SJCRH30 (cell line): Measurements from ENCODE around the gene NIPAL1. TPM values are rescaled to one million over a fixed set of nuclear protein-coding genes. Genes with fewer than 3 reads are reported as not detected.

Experiments used
- DNase-seq, 2 experiments: peaks; one replicate each; pipeline ENCODE4 v3.0.0-alpha.2; 2015 to 2020
- H3K27ac ChIP-seq: fragments of 250-450 bp; sonication (Bioruptor Pico); 2 replicates; pipeline ENCODE4 v1.5.1; 2020; ENCODE audit warnings: mild to moderate bottlenecking, moderate library complexity
- H3K27me3 ChIP-seq: fragments of 250-450 bp; sonication (Bioruptor Pico); 2 replicates; pipeline ENCODE4 v1.5.1; 2020; ENCODE audit warnings: mild to moderate bottlenecking, moderate library complexity
- H3K36me3 ChIP-seq: fragments of 250-450 bp; sonication (Bioruptor Pico); 2 replicates; pipeline ENCODE4 v1.5.1; 2020; ENCODE audit warnings: mild to moderate bottlenecking, moderate library complexity
- H3K4me1 ChIP-seq: fragments of 250-450 bp; sonication (Bioruptor Pico); 2 replicates; pipeline ENCODE4 v1.5.1; 2020; ENCODE audit warnings: mild to moderate bottlenecking, moderate library complexity
- H3K4me3 ChIP-seq: fragments of 250-450 bp; sonication (Bioruptor Pico); 2 replicates; pipeline ENCODE4 v1.5.1; 2020; ENCODE audit warnings: mild to moderate bottlenecking, moderate library complexity
- H3K9me3 ChIP-seq: fragments of 250-450 bp; sonication (Bioruptor Pico); replicated peaks from 2 replicates; pipeline ENCODE4 v1.5.1; 2020; ENCODE audit warnings: mild to moderate bottlenecking, moderate library complexity
- total RNA-seq: library from RNA; depleted of rRNA; stranded (reverse); fragments of >200 nt; shearing (Covaris generic); gene quantifications from 2 replicates; pipeline ENCODE4 v1.2.3, GENCODE V29; 2014

NIPAL1 gene
- total RNA-seq, 1 experiment from 2014 or later, result 0.04 TPM

- Histone ChIP-seq H3K4me3 (no peak overlapping the region), H3K27ac (no peak overlapping the region), H3K36me3 (no peaks in the 10 kb centered on the region), H3K4me1 (no peaks in the 10 kb centered on the region), H3K27me3 (no peaks in the 10 kb centered on the region), H3K9me3 (no peaks in the 10 kb centered on the region)
- DNase-seq, result no peak
These were observed 51.0 kb downstream of the NIPAL1 start for GRCh38 chr4:48067536-48067935.

DNA sequence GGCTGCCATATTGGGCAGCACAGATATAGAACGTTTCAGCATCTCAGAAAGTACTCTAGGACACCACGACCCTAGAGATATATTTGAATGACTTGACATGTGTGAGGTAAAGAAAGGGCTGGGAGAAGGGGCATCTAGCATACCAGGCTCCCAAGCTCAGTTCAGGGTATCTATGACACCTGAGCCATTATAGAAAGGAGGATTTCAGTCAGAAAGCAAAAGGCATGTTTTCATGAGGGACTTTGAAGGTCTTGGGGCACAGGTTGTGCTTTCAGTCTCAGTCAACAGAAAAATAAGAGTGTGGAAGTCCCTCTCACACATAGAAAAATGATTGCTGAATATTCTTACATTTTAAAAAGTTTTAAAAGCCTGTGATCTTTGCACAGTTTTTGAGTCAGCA is 51.6 kb downstream of the NIPAL1 start:
- Histone ChIP-seq H3K36me3 (no peaks in the 10 kb centered on the region), H3K27ac (no peak overlapping the region), H3K27me3 (no peaks in the 10 kb centered on the region), H3K4me3 (no peak overlapping the region), H3K9me3 (no peaks in the 10 kb centered on the region), H3K4me1 (no peaks in the 10 kb centered on the region)
- no peak for DNase-seq

DNA sequence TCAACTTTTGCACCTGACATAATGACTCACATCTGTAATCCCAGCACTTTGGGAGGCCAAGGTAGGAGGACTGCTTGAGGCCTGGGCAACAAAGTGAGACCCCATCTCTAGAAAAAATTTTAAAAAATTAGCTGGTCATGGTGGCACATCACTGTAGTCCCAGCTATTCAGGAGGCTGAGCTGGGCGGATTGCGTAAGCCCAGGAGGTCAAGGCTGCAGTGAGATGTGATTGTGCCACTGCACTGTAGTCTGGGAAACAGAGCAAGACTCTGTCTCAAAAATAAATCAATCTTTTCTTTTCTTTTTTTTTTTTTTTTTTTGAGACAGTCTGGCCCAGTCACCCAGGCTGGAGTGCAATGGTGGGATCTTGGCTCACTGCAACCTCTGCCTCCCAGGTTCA is 52.5 kb downstream of the NIPAL1 start:
- Histone ChIP-seq H3K36me3 (no peaks in the 10 kb centered on the region), H3K27ac (no peak overlapping the region), H3K27me3 (no peaks in the 10 kb centered on the region), H3K4me1 (no peaks in the 10 kb centered on the region), H3K9me3 (no peaks in the 10 kb centered on the region), H3K4me3 (no peak overlapping the region)
- no peak for DNase-seq

DNA sequence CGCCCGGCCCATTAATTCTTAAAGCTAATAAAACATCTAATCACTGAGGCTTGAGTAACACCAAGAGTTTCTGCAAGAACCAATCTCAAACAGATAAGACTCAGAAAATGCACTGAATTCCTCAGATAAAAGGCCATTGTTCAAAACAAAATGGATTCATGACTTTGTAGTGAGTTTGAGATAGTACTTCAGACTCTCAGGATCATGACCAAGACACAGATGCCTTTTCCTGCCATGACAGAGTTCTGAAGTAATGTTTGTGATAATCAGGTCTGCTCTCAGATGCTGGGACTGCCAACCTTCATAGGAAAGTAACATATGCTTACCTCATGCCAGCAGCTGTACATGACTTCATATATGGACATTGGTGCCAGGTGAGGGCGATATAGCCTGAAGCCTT is 54.6 kb downstream of the NIPAL1 start:
- Histone ChIP-seq H3K4me3 (no peak overlapping the region), H3K4me1 (no peaks in the 10 kb centered on the region), H3K9me3 (no peaks in the 10 kb centered on the region), H3K36me3 (no peaks in the 10 kb centered on the region), H3K27ac (no peak overlapping the region), H3K27me3 (no peaks in the 10 kb centered on the region)
- DNase-seq, result no peak

DNA sequence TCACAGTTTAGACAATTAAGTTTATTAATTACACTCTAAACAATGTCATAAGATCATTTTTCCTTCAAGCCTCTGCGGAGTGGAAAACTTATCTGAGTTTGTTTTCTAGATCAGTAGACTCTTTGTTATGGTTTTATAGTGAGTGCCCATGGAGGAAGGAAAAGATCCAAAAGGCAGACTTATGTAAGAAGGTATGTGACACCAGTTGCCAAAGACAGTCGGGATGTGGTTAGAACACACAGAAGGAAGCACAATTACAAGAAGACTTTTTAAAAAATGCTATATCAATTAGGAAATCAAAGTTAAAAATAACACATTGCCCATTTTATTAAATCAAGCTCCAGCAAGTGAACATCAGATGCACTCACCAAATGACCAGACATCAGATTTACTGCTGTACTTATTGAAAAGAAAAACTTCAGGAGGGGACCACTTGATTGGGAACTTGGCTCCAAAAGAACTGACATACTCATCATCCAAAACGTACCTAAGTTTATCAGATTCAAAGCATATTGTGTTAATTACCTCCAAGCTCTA is 57.1 kb downstream of the NIPAL1 start:
- Histone ChIP-seq H3K4me3 (no peak overlapping the region), H3K27ac (no peak overlapping the region), H3K9me3 (no peaks in the 10 kb centered on the region), H3K36me3 (no peaks in the 10 kb centered on the region), H3K4me1 (no peaks in the 10 kb centered on the region), H3K27me3 (no peaks in the 10 kb centered on the region)
- no peak for DNase-seq

- DNase-seq, result no peak
- Histone ChIP-seq H3K36me3 (no peaks in the 10 kb centered on the region), H3K4me3 (no peak overlapping the region), H3K9me3 (no peaks in the 10 kb centered on the region), H3K27me3 (no peaks in the 10 kb centered on the region), H3K27ac (no peak overlapping the region), H3K4me1 (peaks cover 3% of the 10 kb centered on the region)
These were observed 58.1 kb downstream of the NIPAL1 start for GRCh38 chr4:48074657-48075056.

DNA sequence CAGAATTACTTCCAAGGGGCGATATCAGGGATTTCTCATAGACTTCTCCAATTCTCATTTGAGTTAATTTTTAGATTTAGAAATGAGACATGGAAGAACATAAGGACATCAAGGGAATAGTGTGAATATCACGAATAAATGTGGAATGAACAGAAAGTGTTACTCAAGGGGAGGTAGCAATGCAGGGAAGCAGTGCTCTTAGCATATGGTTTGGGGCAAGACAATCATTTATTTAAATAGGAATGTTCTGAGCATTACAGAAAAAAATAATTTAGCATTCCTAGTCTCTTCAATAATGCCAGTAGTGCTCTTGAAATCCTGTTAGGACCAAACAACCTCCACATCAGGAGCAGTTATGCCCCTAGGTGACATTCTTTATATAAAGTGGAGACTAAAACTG is 61.9 kb downstream of the NIPAL1 start:
- Histone ChIP-seq H3K9me3 (peaks cover 3% of the 10 kb centered on the region; the same call in 1 of the 2 replicates), H3K27ac (no peak overlapping the region), H3K4me3 (no peak overlapping the region), H3K4me1 (peaks cover 15% of the 10 kb centered on the region), H3K27me3 (no peaks in the 10 kb centered on the region), H3K36me3 (no peaks in the 10 kb centered on the region)
- DNase-seq, result no peak

DNA sequence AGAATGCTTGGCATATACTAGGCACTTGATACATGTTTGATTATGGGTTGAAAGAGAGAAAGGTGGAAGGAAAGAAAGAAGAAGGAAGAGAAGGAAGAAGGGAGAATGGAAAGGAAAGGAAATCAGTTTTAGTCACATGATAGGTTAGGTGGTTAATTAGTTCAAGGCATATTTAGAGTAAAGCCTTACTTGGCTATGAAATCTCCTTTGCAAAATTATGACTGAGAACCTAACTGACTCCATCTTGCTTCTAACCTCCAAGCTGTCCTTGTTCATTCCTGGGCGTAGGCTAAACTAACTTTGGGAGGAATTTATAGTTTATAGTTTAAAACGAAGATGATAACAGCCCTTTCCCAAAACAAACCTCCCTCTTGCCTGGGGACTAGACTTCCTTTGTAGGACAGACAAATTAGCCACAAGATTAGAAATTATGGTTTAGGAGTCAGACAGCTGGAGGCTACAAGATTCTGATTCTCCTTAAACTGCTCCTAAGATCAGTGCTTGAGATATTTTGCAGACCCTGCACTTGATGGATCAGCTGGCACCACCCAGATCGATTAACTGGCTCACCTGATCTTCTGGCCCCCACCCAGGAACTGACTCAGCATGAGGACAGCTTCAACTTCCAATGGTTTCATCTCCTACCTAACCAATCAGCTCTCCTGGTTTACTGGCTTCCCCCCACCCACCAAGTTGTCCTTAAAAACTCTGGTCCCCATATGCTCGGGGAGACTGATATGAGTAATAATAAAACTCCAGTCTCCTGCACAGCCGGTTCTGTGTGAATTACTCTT is 62.5 kb downstream of the NIPAL1 start:
- Histone ChIP-seq H3K4me3 (no peak overlapping the region), H3K9me3 (peaks cover 3% of the 10 kb centered on the region; the same call in 1 of the 2 replicates), H3K27ac (no peak overlapping the region), H3K36me3 (no peaks in the 10 kb centered on the region), H3K27me3 (no peaks in the 10 kb centered on the region), H3K4me1 (peaks cover 15% of the 10 kb centered on the region)
- no peak for DNase-seq

GRCh38 chr4:48079972-48080391 is 63.4 kb downstream of the NIPAL1 start:
- Histone ChIP-seq H3K36me3 (no peaks in the 10 kb centered on the region), H3K4me3 (no peak overlapping the region), H3K9me3 (peaks cover 3% of the 10 kb centered on the region; the same call in 1 of the 2 replicates), H3K27ac (no peak overlapping the region; the same call in 1 of the 2 replicates), H3K4me1 (peaks cover 15% of the 10 kb centered on the region), H3K27me3 (no peaks in the 10 kb centered on the region)
- DNase-seq, result peak in 1 of 2 experiments; percentile 25

DNA sequence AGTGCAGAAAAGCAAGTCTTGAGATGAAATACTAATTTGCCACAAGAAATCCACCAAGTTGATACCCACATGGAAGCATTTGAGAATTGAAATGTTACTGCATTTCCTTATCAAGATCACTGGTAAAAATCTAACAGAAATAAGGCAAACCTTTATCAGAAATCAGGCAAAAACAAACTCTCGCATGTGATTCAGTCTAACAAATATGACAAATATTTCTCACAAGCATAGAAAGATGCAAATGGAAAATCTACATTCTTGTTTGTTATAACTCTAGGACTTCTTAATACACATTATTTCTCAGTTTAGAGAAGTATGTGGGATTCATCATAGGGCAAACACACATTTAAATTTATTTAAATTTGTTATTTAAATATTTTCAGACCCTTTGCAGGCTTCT is 64.6 kb downstream of the NIPAL1 start:
- Histone ChIP-seq H3K27ac (no peak overlapping the region), H3K4me1 (peaks cover 15% of the 10 kb centered on the region), H3K4me3 (no peak overlapping the region), H3K9me3 (peaks cover 3% of the 10 kb centered on the region; the same call in 1 of the 2 replicates), H3K27me3 (no peaks in the 10 kb centered on the region), H3K36me3 (no peaks in the 10 kb centered on the region)
- no peak for DNase-seq

GRCh38 chr4:48082956-48083355 is 66.4 kb downstream of the NIPAL1 start:
- Histone ChIP-seq H3K4me3 (no peak overlapping the region), H3K27ac (no peak overlapping the region), H3K36me3 (no peaks in the 10 kb centered on the region), H3K27me3 (no peaks in the 10 kb centered on the region; the same call in 1 of the 2 replicates), H3K9me3 (peaks cover 3% of the 10 kb centered on the region; the same call in 1 of the 2 replicates), H3K4me1 (peaks cover 15% of the 10 kb centered on the region)
- no peak for DNase-seq

DNA sequence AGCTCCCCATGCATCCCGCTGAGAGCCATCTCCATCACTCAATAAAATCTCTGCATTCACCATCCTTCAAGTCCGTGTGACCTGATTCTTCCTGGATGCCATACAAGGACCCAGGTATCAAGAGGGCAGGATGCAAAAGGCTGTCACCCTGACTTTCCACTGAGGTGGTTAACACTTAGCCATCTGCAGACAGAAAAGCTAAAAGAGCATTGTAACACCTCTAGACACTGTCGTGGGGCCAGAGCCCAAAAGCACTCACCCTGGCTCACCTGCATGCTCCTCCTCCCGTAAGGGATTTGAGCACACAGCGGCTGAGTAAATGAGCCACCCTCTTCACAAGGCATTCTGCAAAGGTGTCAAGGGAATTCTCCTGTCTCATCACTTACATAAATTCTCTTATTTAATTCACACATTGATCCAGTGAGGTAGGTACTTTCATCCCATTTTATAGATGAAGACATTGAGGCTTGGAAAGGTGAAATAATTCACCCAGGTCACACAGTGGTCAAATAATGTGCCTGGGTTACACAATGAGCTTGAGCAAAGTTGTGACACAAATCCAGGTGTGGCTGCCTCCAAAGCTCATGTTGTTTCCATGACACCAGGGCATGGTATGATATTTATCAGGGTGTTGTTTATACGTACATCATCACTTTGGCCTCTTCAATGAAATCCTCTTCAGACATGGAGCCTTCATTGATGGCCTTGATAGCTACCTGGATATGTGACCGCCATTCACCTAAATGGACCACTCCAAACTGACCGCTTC is 69.4 kb downstream of the NIPAL1 start:
- peaks cover 3% of the 10 kb centered on the region; the same call in 1 of the 2 replicates for H3K27me3 ChIP-seq
- H3K9me3 ChIP-seq, result no peaks in the 10 kb centered on the region
- H3K27ac ChIP-seq, result no peak overlapping the region
- H3K4me3 ChIP-seq, result no peak overlapping the region
- no peak for DNase-seq
- H3K4me1 ChIP-seq, result no peaks in the 10 kb centered on the region
- H3K36me3 ChIP-seq, result no peaks in the 10 kb centered on the region
